H9 (cell line): ENCODE results near the gene CNTF. TPM values are rescaled to one million over a fixed set of nuclear protein-coding genes. Genes with fewer than 3 reads are reported as not detected.

Experiments used
- DNase-seq: peaks from one replicate; pipeline ENCODE4 v3.0.0-alpha.2; 2017
- H2AFZ ChIP-seq: one replicate; pipeline ENCODE4 v1.6.1; 2013; ENCODE audit warnings: mild to moderate bottlenecking, low read length, control low read depth, moderate library complexity
- H2AK5ac ChIP-seq: 2 replicates; pipeline ENCODE4 v1.6.1; 2013; ENCODE audit warnings: low read length, control low read depth, mixed read lengths; ENCODE audit not compliant: insufficient read length
- H2BK120ac ChIP-seq: one replicate; pipeline ENCODE4 v1.6.1; 2013; ENCODE audit warnings: low read depth, mild to moderate bottlenecking, low read length, control low read depth, inconsistent platforms; ENCODE audit not compliant: poor library complexity, severe bottlenecking
- H2BK12ac ChIP-seq: 2 replicates; pipeline ENCODE4 v1.6.1; 2013; ENCODE audit warnings: low read length, control low read depth, mixed read lengths, low read depth; ENCODE audit not compliant: insufficient read length
- H2BK15ac ChIP-seq: 2 replicates; pipeline ENCODE4 v1.6.1; 2013; ENCODE audit warnings: low read depth, low read length, control low read depth
- H2BK20ac ChIP-seq: one replicate; pipeline ENCODE4 v1.6.1; 2013; ENCODE audit warnings: low read depth, mild to moderate bottlenecking, low read length, control low read depth, inconsistent platforms; ENCODE audit not compliant: poor library complexity, severe bottlenecking
- H2BK5ac ChIP-seq: 2 replicates; pipeline ENCODE4 v1.6.1; 2013; ENCODE audit warnings: low read length, control low read depth, mixed read lengths; ENCODE audit not compliant: insufficient read length
- H3K14ac ChIP-seq: 2 replicates; pipeline ENCODE4 v1.6.1; 2013; ENCODE audit warnings: low read length, control low read depth; ENCODE audit not compliant: insufficient read depth
- H3K18ac ChIP-seq: 2 replicates; pipeline ENCODE4 v1.6.1; 2013; ENCODE audit warnings: low read depth, mild to moderate bottlenecking, mixed read lengths, low read length, control low read depth; ENCODE audit not compliant: insufficient read length
- H3K23ac ChIP-seq: 2 replicates; pipeline ENCODE4 v1.6.1; 2013; ENCODE audit warnings: low read length, control low read depth, mixed read lengths, low read depth; ENCODE audit not compliant: insufficient read length
- H3K23me2 ChIP-seq: 2 replicates; pipeline ENCODE4 v1.6.1; 2013; ENCODE audit warnings: low read depth, mild to moderate bottlenecking, mixed read lengths, low read length, control low read depth; ENCODE audit not compliant: insufficient read length, poor library complexity, severe bottlenecking
- H3K27ac ChIP-seq: 2 replicates; pipeline ENCODE4 v1.5.1; 2013; ENCODE audit warnings: low read length, control low read depth, mixed read lengths, low read depth; ENCODE audit not compliant: insufficient read length
- H3K27me3 ChIP-seq: 2 replicates; pipeline ENCODE4 v1.6.1; 2013; ENCODE audit warnings: low read length, control low read depth, inconsistent platforms; ENCODE audit not compliant: insufficient read depth
- H3K4ac ChIP-seq: 2 replicates; pipeline ENCODE4 v1.6.1; 2013; ENCODE audit warnings: low read depth, mild to moderate bottlenecking, control low read depth, inconsistent platforms, low read length, moderate library complexity
- H3K4me1 ChIP-seq: 2 replicates; pipeline ENCODE4 v1.6.1; 2013; ENCODE audit warnings: low read length, control low read depth, inconsistent platforms; ENCODE audit not compliant: insufficient read depth
- H3K4me2 ChIP-seq: 2 replicates; pipeline ENCODE4 v1.6.1; 2013; ENCODE audit warnings: low read length, control low read depth, mixed read lengths; ENCODE audit not compliant: insufficient read length, insufficient read depth
- H3K56ac ChIP-seq: 2 replicates; pipeline ENCODE4 v1.6.1; 2013; ENCODE audit warnings: low read depth, mild to moderate bottlenecking, mixed read lengths, low read length, control low read depth; ENCODE audit not compliant: insufficient read length
- H3K79me1 ChIP-seq: 2 replicates; pipeline ENCODE4 v1.6.1; 2013; ENCODE audit warnings: low read depth, mild to moderate bottlenecking, moderate library complexity, low read length, control low read depth, inconsistent platforms; ENCODE audit not compliant: insufficient read depth, poor library complexity, severe bottlenecking
- H3K79me2 ChIP-seq: 2 replicates; pipeline ENCODE4 v1.6.1; 2013; ENCODE audit warnings: low read length, control low read depth, inconsistent platforms; ENCODE audit not compliant: insufficient read depth
- H3K9ac ChIP-seq: 2 replicates; pipeline ENCODE4 v1.6.1; 2013; ENCODE audit warnings: low read length, control low read depth, mixed read lengths; ENCODE audit not compliant: insufficient read length; ENCODE audit errors: extremely low read depth
- H3K9me3 ChIP-seq: one replicate; pipeline ENCODE4 v1.6.1; 2013; ENCODE audit warnings: low read depth, low read length, inconsistent platforms; ENCODE audit not compliant: control insufficient read depth
- H3T11ph ChIP-seq: one replicate; pipeline ENCODE4 v1.6.1; 2013; ENCODE audit warnings: mild to moderate bottlenecking, low read length, control low read depth, inconsistent platforms
- H4K20me1 ChIP-seq: one replicate; pipeline ENCODE4 v1.6.1; 2013; ENCODE audit not compliant: control insufficient read depth, insufficient read length, insufficient read depth
- H4K5ac ChIP-seq: 2 replicates; pipeline ENCODE4 v1.6.1; 2013; ENCODE audit warnings: low read depth, mild to moderate bottlenecking, mixed read lengths, low read length, control low read depth; ENCODE audit not compliant: insufficient read length
- H4K8ac ChIP-seq: replicated peaks from 2 replicates; pipeline ENCODE4 v1.6.1; 2013; ENCODE audit warnings: low read length, control low read depth, mixed read lengths, low read depth; ENCODE audit not compliant: insufficient read length
- H4K91ac ChIP-seq: 2 replicates; pipeline ENCODE4 v1.6.1; 2013; ENCODE audit warnings: low read depth, mild to moderate bottlenecking, moderate library complexity, mixed read lengths, low read length, control low read depth; ENCODE audit not compliant: insufficient read length
- H3K27ac Mint-ChIP-seq, 3 experiments: 2 replicates in 2 of 3; 3 replicates in 1 of 3; pipeline ENCODE4 v1.8.0; 2020 to 2021; ENCODE audit warnings: mixed read lengths in 3 of 3, mild to moderate bottlenecking in 1 of 3, moderate library complexity in 1 of 3
- H3K27me3 Mint-ChIP-seq: 2 replicates; pipeline ENCODE4 v1.8.0; 2021; ENCODE audit warnings: low read depth, mild to moderate bottlenecking, moderate library complexity, mixed read lengths
- H3K36me3 Mint-ChIP-seq, 3 experiments: 2 replicates in 2 of 3; 3 replicates in 1 of 3; pipeline ENCODE4 v1.8.0; 2020 to 2021; ENCODE audit warnings: low read depth in 3 of 3, mixed read lengths in 3 of 3; ENCODE audit not compliant: insufficient read depth in 1 of 3
- H3K4me1 Mint-ChIP-seq, 2 experiments: 2 replicates each; pipeline ENCODE4 v1.8.0; 2020; ENCODE audit warnings: mixed read lengths in 2 of 2
- H3K4me3 Mint-ChIP-seq, 2 experiments: 2 replicates in 1 of 2; 3 replicates in 1 of 2; pipeline ENCODE4 v1.8.0; 2020 to 2021; ENCODE audit warnings: mild to moderate bottlenecking in 2 of 2, mixed read lengths in 2 of 2, moderate library complexity in 1 of 2
- H3K9me3 Mint-ChIP-seq, 2 experiments: 2 replicates in 1 of 2; 3 replicates in 1 of 2; pipeline ENCODE4 v1.8.0; 2020; ENCODE audit warnings: mild to moderate bottlenecking in 2 of 2, mixed read lengths in 2 of 2, moderate library complexity in 1 of 2
- WGBS: extraction: QIAGEN DNeasy Blood & Tissue Kit; methylation state at CpG from one replicate; pipeline ENCODE4 v1.1.7; 2013; ENCODE audit warnings: missing lambda C conversion rate, low lambda C conversion rate, mixed read lengths; ENCODE audit not compliant: insufficient read length; ENCODE audit errors: extremely low coverage; 5-methylcytosine and 5-hydroxymethylcytosine counted together
- total RNA-seq: library from RNA; stranded (reverse); gene quantifications from 2 replicates; pipeline ENCODE4 v1.2.1, GENCODE V29; 2021
- TF ChIP-seq, protein P1 (sequence below): fragments of 200-600 bp; sonication (generic); conservative IDR thresholded peaks from 3 replicates; pipeline ENCODE4 v1.8.0; 2021; ENCODE audit warnings: antibody characterized with exemption, mild to moderate bottlenecking

Gene CNTF
- total RNA-seq, 1 experiment from 2014 or later: 3.5 TPM

DNA sequence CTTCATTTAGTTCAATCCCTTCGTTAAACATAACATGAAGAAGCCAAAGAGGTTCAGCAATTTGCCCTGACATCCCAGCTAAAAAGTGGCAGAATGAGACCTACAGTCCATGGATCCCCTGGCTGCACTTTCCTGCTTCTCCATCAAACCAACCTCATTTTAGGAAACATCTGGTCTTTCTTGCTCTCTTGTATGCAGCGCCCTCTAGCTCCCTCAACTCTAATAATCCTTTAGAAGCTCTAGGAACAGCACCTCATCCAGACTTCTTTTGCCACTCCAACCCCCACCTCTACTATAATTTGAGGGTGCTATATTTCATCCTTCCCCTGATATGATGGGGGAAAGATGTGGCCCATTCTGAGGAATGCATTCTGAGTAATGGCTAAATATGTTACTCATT lies 7.4 kb downstream of the CNTF start:
- Histone ChIP-seq H4K91ac (no peak overlapping the region), H3K79me2 (no peaks in the 10 kb centered on the region), H3K23ac (no peak overlapping the region), H3K56ac (no peak overlapping the region), H3K9ac (no peak overlapping the region), H3K79me1 (no peaks in the 10 kb centered on the region), H2AK5ac (no peak overlapping the region), H4K5ac (no peak overlapping the region), H4K20me1 (no peaks in the 10 kb centered on the region), H3K9me3 (no peaks in the 10 kb centered on the region), H3K27me3 (no peaks in the 10 kb centered on the region), H2BK5ac (no peak overlapping the region), H4K8ac (no peak overlapping the region), H3K18ac (no peak overlapping the region), H2BK120ac (no peak overlapping the region), H3K27ac (no peak overlapping the region), H2BK15ac (no peak overlapping the region), H3T11ph (no peak overlapping the region), H2BK20ac (no peak overlapping the region), H3K4me2 (no peak overlapping the region), H2AFZ (no peak overlapping the region), H3K23me2 (no peaks in the 10 kb centered on the region), H2BK12ac (no peak overlapping the region), H3K4me1 (peaks cover 11% of the 10 kb centered on the region; the same call in 1 of the 2 replicates), H3K14ac (no peak overlapping the region), H3K4ac (no peak overlapping the region)
- H3K4me3 Mint-ChIP-seq: no peak overlapping the region
- H3K27ac Mint-ChIP-seq: peak overlapping the region in 1 of 3 experiments; percentile 49; a peak in 1 of 7 replicates
- H3K4me1 Mint-ChIP-seq: peaks cover 0 to 2% of the 10 kb centered on the region in 2 experiments; a peak in 1 of 4 replicates
- WGBS: no CpG with 5 or more reads among the region's 2 CpGs
- TF ChIP-seq, protein P1, sequence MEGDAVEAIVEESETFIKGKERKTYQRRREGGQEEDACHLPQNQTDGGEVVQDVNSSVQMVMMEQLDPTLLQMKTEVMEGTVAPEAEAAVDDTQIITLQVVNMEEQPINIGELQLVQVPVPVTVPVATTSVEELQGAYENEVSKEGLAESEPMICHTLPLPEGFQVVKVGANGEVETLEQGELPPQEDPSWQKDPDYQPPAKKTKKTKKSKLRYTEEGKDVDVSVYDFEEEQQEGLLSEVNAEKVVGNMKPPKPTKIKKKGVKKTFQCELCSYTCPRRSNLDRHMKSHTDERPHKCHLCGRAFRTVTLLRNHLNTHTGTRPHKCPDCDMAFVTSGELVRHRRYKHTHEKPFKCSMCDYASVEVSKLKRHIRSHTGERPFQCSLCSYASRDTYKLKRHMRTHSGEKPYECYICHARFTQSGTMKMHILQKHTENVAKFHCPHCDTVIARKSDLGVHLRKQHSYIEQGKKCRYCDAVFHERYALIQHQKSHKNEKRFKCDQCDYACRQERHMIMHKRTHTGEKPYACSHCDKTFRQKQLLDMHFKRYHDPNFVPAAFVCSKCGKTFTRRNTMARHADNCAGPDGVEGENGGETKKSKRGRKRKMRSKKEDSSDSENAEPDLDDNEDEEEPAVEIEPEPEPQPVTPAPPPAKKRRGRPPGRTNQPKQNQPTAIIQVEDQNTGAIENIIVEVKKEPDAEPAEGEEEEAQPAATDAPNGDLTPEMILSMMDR: peak; percentile 75
- peak; percentile 39 for DNase-seq
- H3K36me3 Mint-ChIP-seq: peaks cover 0 to 7% (median 0%) of the 10 kb centered on the region in 3 experiments; a peak in 2 of 7 replicates
- no peaks in the 10 kb centered on the region for H3K9me3 Mint-ChIP-seq
- no peaks in the 10 kb centered on the region for H3K27me3 Mint-ChIP-seq
